T-cell (primary cell): ENCODE data around the gene BRSK1. TPM values are rescaled to one million over a fixed set of nuclear protein-coding genes. Genes with fewer than 3 reads are reported as not detected.
"Not testable (repeated sequence)": the region's sequence is repeated elsewhere in the genome, so short reads cannot be mapped to it uniquely, and the experiment has no call there.

Experiments
- ATAC-seq, 4 experiments: fragments of 200-7000 bp in 3 of 4; fragments of 150-1000 bp in 1 of 4; cut with Tn5 transposase; replicated peaks in 1 of 4; 1 replicate in 3 of 4; 2 replicates in 1 of 4; pipeline ENCODE4 v1.10.0; 2021; ENCODE audit warnings: moderate library complexity in 3 of 4, mild to moderate bottlenecking in 2 of 4, moderate number of reproducible peaks in 1 of 4
- CTCF ChIA-PET, 2 donors: fragments of 300-600 bp; sonication (Branson Sonifier 250); formaldehyde crosslinking; loops; one replicate each; lab custom pipeline; 2022; ENCODE audit warnings: antibody characterized with exemption in 2 of 2; lab: Charles Lee
- POLR2A ChIA-PET, 2 donors: fragments of 300-600 bp; sonication (Branson Sonifier 250); formaldehyde crosslinking; loops; one replicate each; lab custom pipeline; 2022; ENCODE audit warnings: antibody characterized with exemption in 2 of 2; lab: Charles Lee
- DNase-seq, 35 experiments: peaks; one replicate each; pipeline versions ENCODE4 v3.0.0 to v3.0.0-alpha.2; 2013 to 2023
- H3K27ac ChIP-seq: one replicate; pipeline ENCODE4 v1.5.1; 2013; ENCODE audit warnings: low read length
- H3K27me3 ChIP-seq, 2 experiments: replicated peaks in 1 of 2; 1 replicate in 1 of 2; 2 replicates in 1 of 2; pipeline versions ENCODE4 v1.6.1 to v1.7.0; 2013; ENCODE audit warnings: low read length in 1 of 2, mixed read lengths in 1 of 2; ENCODE audit not compliant: control insufficient read depth in 2 of 2, insufficient read depth in 2 of 2; ENCODE audit errors: extremely low read depth in 1 of 2
- H3K36me3 ChIP-seq, 2 donors: 1 replicate in 1 of 2; 2 replicates in 1 of 2; pipeline versions ENCODE4 v1.6.1 to v1.7.0; 2013; ENCODE audit warnings: low read length in 1 of 2; ENCODE audit not compliant: control insufficient read depth in 2 of 2, insufficient read depth in 1 of 2; ENCODE audit errors: extremely low read depth in 1 of 2
- H3K4me1 ChIP-seq, 2 experiments: 1 replicate in 1 of 2; 2 replicates in 1 of 2; pipeline versions ENCODE4 v1.6.1 to v1.7.0; 2013; ENCODE audit warnings: low read length in 2 of 2, mixed read lengths in 1 of 2; ENCODE audit not compliant: insufficient read depth in 2 of 2, control insufficient read depth in 1 of 2; ENCODE audit errors: extremely low read depth in 1 of 2
- H3K4me3 ChIP-seq, 2 donors: 1 replicate in 1 of 2; 2 replicates in 1 of 2; pipeline versions ENCODE4 v1.5.1 to v1.7.0; 2013; ENCODE audit warnings: mild to moderate bottlenecking in 2 of 2, low read length in 1 of 2, moderate library complexity in 1 of 2; ENCODE audit not compliant: control insufficient read depth in 1 of 2; ENCODE audit errors: extremely low read depth in 1 of 2
- H3K9me3 ChIP-seq: 2 replicates; pipeline ENCODE4 v1.7.0; 2013
- H3K27ac Mint-ChIP-seq, 2 donors: one replicate each; pipeline ENCODE4 v1.8.0; 2020 to 2021; ENCODE audit warnings: mild to moderate bottlenecking in 2 of 2, mixed read lengths in 2 of 2
- H3K27me3 Mint-ChIP-seq, 2 donors: one replicate each; pipeline ENCODE4 v1.8.0; 2021 to 2022; ENCODE audit warnings: mixed read lengths in 2 of 2
- H3K36me3 Mint-ChIP-seq: one replicate; pipeline ENCODE4 v1.8.0; 2021; ENCODE audit warnings: mixed read lengths
- H3K4me1 Mint-ChIP-seq, 3 donors: one replicate each; pipeline ENCODE4 v1.8.0; 2020 to 2022; ENCODE audit warnings: mixed read lengths in 3 of 3, mild to moderate bottlenecking in 1 of 3
- H3K4me3 Mint-ChIP-seq, 3 donors: one replicate each; pipeline ENCODE4 v1.8.0; 2020 to 2022; ENCODE audit warnings: mild to moderate bottlenecking in 3 of 3, mixed read lengths in 3 of 3, moderate library complexity in 3 of 3
- H3K9me3 Mint-ChIP-seq, 3 donors: one replicate each; pipeline ENCODE4 v1.8.0; 2020 to 2022; ENCODE audit warnings: mixed read lengths in 3 of 3
- WGBS: methylation state at CpG from one replicate; pipeline ENCODE4 v1.1.5; 2013; ENCODE audit warnings: missing lambda C conversion rate; ENCODE audit not compliant: insufficient coverage; 5-methylcytosine and 5-hydroxymethylcytosine counted together
- total RNA-seq, 35 experiments: library from RNA in 6 of 35; stranded (reverse) in 6 of 35; fragments of 120-200 nt in 1 of 35; gene quantifications; one replicate each; pipeline versions ENCODE4 v1.2.1 to v1.2.4 and lab custom pipeline; 2013 to 2026

BRSK1 gene
- total RNA-seq, 5 donors from 2014 or later (not counting 1 experiment from before 2014, with no cell fraction given), result 2.9 to 5.8 (median 3.9) TPM

DNA sequence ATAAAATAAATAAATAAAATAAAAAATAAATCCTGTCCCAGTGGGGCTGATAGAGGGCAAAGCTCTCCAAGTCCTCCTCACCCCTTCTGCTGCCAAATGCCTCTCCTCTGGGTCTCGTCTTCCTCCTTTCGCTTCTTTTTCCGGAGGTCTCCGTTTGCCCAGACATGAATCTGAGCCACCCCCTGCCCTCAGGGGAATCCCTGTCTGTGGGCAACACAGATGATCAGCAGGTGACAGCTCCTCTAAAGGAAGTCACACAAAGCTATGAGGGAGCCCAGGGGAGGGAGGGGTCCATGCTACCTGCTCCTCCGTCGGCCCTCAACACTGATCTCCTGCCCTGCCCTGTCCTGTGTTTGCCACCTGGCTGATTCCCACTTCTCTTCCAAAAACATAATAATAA, 40.9 kb downstream of the BRSK1 start:
- ATAC-seq (no peak), DNase-seq (no peak)
- Histone ChIP-seq H3K4me1 (no peaks in the 10 kb centered on the region), H3K27ac (no peak overlapping the region), H3K4me3 (no peak overlapping the region), H3K27me3 (peaks cover 0 to 36% of the 10 kb centered on the region in 2 experiments), H3K36me3 (no peaks in the 10 kb centered on the region), H3K9me3 (no peaks in the 10 kb centered on the region)
- Mint-ChIP-seq H3K4me1 (no peaks in the 10 kb centered on the region), H3K4me3 (no peak overlapping the region), H3K27ac (no peak overlapping the region), H3K36me3 (no peaks in the 10 kb centered on the region), H3K27me3 (peaks cover 5 to 23% of the 10 kb centered on the region in 2 donors), H3K9me3 (no peaks in the 10 kb centered on the region)
- WGBS, result 86% methylated on average over 2 of the region's 6 CpGs
- ChIA-PET POLR2A (no interaction called here), CTCF (no interaction called here)

DNA sequence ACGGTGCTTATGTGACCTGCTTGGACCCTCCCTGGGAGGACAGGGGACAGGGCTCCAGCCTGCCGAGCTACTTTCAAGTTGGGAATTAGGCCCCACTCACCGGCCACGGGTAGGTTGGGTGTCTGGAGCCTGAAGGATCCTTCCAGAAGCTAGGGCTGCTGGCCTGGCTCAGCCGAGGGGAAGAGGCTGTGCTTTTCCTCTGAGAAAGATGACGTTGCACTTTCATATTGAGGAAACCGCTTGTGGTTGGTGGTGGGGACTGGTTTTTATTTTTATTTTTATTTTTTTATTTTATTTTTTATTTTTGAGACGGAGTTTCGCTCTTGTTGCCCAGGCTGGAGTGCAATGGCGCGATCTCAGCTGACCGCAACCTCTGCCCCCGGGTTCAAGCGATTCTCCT, 41.4 kb downstream of the BRSK1 start, which contains the start of gene TMEM150B:
TMEM150B (minus strand) TSS at position 170 of the 400 bp plus-strand sequence. CDS start 4,305 bp downstream, outside the sequence.
- H3K4me3 ChIP-seq, result no peak within 1 kb of the TSS
- Mint-ChIP-seq H3K4me1 (no peaks in the 10 kb centered on the region), H3K27ac (no peak within 1 kb of the TSS), H3K9me3 (no peaks in the 10 kb centered on the region), H3K36me3 (no peaks in the 10 kb centered on the region), H3K27me3 (peaks cover 5 to 23% of the 10 kb centered on the region in 2 donors), H3K4me3 (no peak within 1 kb of the TSS)
- no peaks in the 10 kb centered on the region for H3K36me3 ChIP-seq
- peaks cover 0 to 33% of the 10 kb centered on the region in 2 experiments for H3K27me3 ChIP-seq
- H3K27ac ChIP-seq, result no peak within 1 kb of the TSS
- no peaks in the 10 kb centered on the region for H3K4me1 ChIP-seq
- ChIA-PET POLR2A (interaction anchor here in 1 of 2 donors (0.7 kb wide), 1 partner anchor 48 kb away, joined by 4 read pairs; no protein-coding TSS in a partner anchor), CTCF (no interaction called here)
- H3K9me3 ChIP-seq, result no peaks in the 10 kb centered on the region
- DNase-seq (no peak), ATAC-seq (no peak)
- 18% methylated on average over 4 of the region's 14 CpGs for WGBS

GRCh38 chr19:55328774-55329318, 45.0 kb downstream of the BRSK1 start:
- H3K27ac Mint-ChIP-seq, H3K9me3 Mint-ChIP-seq, ATAC-seq, POLR2A ChIA-PET, H3K4me1 ChIP-seq, H3K4me1 Mint-ChIP-seq, H3K9me3 ChIP-seq, H3K36me3 ChIP-seq, H3K27ac ChIP-seq, CTCF ChIA-PET, H3K4me3 Mint-ChIP-seq, H3K36me3 Mint-ChIP-seq, H3K4me3 ChIP-seq: not testable (repeated sequence)
- peaks cover 0 to 18% of the 10 kb centered on the region in 2 donors for H3K27me3 Mint-ChIP-seq
- peak in 1 of 35 experiments; percentile 29 for DNase-seq
- WGBS, result no CpG with 5 or more reads among the region's 4 CpGs
- peaks cover 0 to 31% of the 10 kb centered on the region in 2 experiments for H3K27me3 ChIP-seq

GRCh38 chr19:55329791-55330190, 46.0 kb downstream of the BRSK1 start:
- H3K36me3 ChIP-seq, DNase-seq, H3K9me3 Mint-ChIP-seq, POLR2A ChIA-PET, H3K27ac ChIP-seq, CTCF ChIA-PET, H3K9me3 ChIP-seq, H3K4me1 ChIP-seq, H3K4me3 Mint-ChIP-seq, H3K36me3 Mint-ChIP-seq, ATAC-seq, H3K4me1 Mint-ChIP-seq, H3K4me3 ChIP-seq, H3K27ac Mint-ChIP-seq: not testable (repeated sequence)
- peaks cover 0 to 31% of the 10 kb centered on the region in 2 experiments for H3K27me3 ChIP-seq
- 96% methylated on average over 4 of the region's 6 CpGs for WGBS
- peaks cover 0 to 23% of the 10 kb centered on the region in 2 donors for H3K27me3 Mint-ChIP-seq

DNA sequence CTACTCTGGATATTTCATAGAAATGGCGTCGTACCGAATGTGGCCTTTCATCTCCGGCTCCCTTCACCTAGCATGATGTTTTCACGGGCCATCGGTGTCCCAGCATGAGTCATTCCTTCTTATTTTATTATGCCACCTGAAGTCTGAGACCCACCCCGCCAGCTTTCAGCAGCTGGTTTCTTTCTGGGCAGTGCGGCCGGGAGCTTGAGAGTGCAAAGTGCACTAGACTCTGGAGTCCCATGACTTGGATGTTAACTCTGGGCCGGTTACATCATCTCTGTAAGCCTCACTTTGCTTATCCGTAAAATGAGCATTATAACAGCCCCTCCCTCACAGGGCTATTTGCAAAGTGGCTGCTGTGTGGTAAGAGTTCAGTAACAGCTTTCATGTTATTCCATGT, 50.1 kb downstream of the BRSK1 start:
- peaks cover 4 to 9% of the 10 kb centered on the region in 2 experiments for H3K4me1 ChIP-seq
- H3K27ac Mint-ChIP-seq, result no peak overlapping the region
- no peaks in the 10 kb centered on the region for H3K9me3 ChIP-seq
- no peak overlapping the region for H3K4me3 Mint-ChIP-seq
- no peaks in the 10 kb centered on the region for H3K36me3 Mint-ChIP-seq
- H3K4me3 ChIP-seq, result no peak overlapping the region
- no peaks in the 10 kb centered on the region for H3K36me3 ChIP-seq
- H3K27ac ChIP-seq, result no peak overlapping the region
- H3K4me1 Mint-ChIP-seq, result peaks cover 5 to 9% (median 8%) of the 10 kb centered on the region in 3 donors
- H3K27me3 Mint-ChIP-seq, result peaks cover 3 to 23% of the 10 kb centered on the region in 2 donors
- ChIA-PET POLR2A (no interaction called here), CTCF (no interaction called here)
- H3K9me3 Mint-ChIP-seq, result no peaks in the 10 kb centered on the region
- WGBS, result 92% methylated on average over 9 of the region's 11 CpGs
- DNase-seq, result no peak
- H3K27me3 ChIP-seq, result peaks cover 0 to 36% of the 10 kb centered on the region in 2 experiments
- ATAC-seq, result no peak

GRCh38 chr19:55336101-55336500, 52.3 kb downstream of the BRSK1 start:
- ChIA-PET POLR2A (no interaction called here), CTCF (no interaction called here)
- Histone ChIP-seq H3K9me3 (no peaks in the 10 kb centered on the region), H3K4me3 (no peak overlapping the region), H3K4me1 (peaks cover 4 to 23% of the 10 kb centered on the region in 2 experiments), H3K27me3 (peaks cover 0 to 45% of the 10 kb centered on the region in 2 experiments), H3K27ac (no peak overlapping the region), H3K36me3 (no peaks in the 10 kb centered on the region)
- ATAC-seq, result no peak
- Mint-ChIP-seq H3K27ac (no peak overlapping the region), H3K4me1 (peaks cover 16 to 20% (median 19%) of the 10 kb centered on the region in 3 donors), H3K9me3 (no peaks in the 10 kb centered on the region), H3K36me3 (no peaks in the 10 kb centered on the region), H3K4me3 (no peak overlapping the region), H3K27me3 (peaks cover 3 to 21% of the 10 kb centered on the region in 2 donors)
- no CpG with 5 or more reads among the region's 7 CpGs for WGBS
- DNase-seq, result no peak
